ENCODE results near the gene TEAD1.

The TEAD1 gene

DNA sequence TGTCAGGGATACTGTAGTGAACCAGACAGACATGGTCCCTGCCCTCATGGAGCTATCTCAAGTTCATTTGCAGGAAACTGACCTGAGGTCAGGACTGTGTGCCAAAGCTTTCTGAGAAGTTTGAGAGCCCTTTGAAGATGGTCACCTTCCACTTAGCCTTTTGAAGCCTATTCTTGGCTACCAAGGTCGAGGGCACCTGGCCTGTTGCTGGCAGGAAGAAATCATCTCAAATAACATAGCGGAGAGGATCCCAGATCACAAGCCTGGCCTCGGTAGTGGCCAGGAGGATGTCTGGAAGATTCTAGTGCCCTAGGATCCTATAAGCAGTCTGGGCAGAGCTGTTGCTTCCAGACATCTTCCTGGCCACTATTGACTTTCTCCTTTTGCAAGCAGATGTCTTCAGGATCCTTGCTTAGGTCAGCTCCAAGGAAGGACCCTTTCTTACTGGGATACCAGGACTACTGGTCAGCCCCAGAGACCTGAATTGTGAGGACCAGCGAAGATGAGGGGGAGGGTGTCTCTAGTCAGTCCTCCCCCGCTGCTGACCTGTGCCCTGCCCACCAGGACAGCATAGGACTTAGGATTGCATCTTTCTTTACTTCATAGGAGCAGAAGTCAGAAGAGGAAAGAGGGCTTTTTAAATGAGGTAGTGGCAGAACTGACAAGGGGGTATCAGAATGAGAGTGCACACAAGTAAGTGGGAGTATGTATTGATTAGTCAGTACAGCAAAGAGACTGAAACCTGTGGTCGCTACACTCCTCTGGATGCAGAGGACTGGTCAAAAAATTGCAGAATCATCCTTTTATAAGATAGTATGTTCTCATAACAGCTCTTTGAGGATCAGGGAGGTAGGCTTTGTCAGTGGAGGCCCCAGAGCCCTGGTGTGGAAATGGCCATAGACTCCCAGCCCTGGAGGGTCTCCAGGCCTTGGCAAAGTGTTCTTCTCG is 94.8 kb downstream of the TEAD1 start:
- FAIRE-seq, result no peak

- FAIRE-seq, result no peak
Observed at GRCh38 chr11:12769834-12770345, 95.7 kb downstream of the TEAD1 start.

DNA sequence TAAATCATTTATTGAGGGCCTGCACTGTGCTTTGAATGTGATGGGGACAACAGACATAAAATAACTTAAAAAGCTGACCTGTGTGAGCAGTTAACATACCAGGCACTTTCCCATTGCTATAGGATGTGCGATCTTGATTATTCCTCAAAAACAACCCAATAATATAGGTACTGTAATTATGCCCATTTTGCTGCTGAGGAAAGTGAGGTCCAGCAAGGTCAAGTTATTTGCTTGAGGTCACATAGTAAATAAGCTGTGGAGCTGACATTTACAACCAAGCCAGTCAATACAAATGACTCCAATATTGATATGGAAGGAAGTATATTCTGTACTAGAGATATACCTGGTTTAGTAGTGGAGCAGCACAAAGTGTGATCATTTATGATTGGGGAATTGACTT is 96.2 kb downstream of the TEAD1 start:
- FAIRE-seq, result no peak

DNA sequence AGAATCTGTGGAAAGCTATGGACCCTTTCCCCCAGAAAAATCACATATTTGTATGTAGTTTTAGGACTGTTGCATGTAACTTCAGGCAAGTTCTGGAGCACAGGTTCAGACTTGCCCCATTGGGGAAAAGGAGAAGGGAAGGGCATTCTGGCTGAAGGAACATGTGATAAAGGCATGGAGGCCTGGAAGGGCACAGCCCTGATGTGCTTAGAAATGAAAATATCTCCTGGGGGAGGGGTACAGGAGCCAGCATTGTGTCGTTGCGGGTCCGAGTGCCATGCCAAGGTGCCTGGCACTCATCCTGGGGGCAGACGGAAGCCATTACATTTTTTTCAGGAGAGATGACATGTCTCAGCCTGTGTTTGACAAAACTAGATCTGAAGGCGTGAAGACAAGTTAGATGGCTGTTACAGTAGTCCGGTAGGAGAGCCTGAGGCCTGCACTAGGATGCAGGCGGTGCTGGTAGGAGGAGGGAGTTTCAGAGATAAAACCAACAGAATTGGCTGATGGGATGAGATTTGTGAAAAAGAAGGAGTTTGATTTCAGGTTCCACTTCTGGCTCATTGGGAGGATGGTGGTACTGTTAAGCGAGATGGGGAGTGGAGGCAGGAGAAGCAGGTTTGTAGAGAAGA is 96.9 kb downstream of the TEAD1 start:
- no peak for FAIRE-seq

DNA sequence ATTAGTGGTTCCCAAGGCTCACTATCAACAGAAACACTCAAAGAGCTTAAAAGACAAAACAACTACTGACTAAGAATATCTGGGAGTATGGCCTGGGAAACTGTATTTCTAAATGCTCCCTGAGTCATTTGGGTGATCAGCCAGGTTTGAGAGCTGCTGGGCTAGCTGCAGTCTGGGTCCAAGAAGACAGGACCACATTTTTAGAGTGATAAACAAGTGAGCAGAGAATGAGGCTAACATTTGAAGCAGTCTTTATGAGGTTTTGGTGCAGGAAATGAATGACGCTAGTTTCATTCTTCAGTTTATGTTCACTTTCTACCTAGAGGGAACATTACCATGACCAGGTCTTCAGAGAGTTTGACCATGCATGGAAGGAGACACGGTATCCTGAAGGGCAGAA is 97.7 kb downstream of the TEAD1 start:
- no peak for FAIRE-seq

DNA sequence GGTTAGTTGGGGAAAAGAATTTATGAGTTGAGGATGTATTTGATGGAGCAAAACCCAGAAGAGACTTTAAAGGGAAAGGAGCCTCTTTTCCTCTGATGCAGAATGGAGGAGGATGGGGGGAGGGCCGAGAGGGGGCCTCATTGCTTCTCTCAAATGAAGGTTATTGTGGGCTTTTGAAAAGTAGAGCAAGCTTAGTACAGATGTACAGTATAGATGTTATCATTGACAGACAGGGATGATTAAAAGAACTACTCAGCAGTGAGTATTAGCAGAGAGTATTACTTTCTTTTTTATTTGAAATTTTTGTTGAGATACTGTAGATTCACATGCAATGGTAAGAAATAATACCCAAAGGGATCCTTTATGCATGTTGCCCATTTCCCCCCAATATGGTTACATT is 98.1 kb downstream of the TEAD1 start:
- FAIRE-seq, result no peak

- no peak for FAIRE-seq
Observed at GRCh38 chr11:12773591-12773990, 99.4 kb downstream of the TEAD1 start.

DNA sequence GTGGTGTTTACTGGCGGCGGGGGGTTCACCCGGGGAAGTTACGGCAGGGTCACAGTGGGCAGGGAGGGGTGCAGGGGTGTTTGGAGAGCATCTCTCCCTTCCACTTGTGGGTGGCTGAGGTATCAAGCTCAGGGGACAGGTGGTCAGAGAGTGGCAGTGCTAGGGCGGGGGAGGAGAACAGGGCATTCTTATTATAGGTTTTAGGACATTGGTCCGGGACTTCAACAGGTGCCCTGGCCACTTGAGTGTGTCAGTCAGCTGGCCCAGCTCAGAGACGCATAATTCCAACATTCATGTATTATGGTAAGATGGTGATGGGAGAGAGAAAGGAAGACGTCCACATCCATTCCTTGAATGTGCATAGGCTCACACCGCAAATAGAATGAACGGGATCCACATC is 101.7 kb downstream of the TEAD1 start:
- FAIRE-seq, result no peak

DNA sequence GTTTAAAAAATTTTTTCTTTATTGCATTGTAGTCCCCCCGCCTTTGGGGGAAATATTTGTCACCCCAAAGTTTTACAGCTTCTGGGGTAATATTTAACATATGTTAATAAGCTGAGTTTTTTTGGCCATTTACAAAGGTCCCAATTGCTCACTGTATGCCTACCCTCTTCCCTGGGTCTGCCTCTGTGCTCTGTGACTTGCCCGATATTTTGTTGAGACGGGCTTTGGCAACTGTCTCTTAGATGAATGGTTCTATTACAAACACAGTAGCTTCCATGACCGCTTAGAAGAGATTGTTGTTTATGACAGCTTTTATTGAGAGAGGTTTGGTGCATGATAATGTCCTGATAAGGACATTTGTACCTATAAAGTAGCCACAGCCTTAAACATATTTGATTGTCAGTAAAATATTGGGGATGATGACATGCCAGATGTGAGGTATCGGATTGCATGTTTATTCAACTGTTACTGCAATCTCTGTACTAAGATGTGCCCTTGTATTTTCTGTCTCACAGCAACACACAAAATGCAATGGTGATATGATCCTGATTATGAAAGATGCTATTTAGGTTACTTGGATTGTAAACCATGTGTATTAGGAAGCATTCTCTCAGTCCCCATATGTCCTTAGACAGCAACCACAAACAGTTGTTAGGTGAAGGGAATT is 103.1 kb downstream of the TEAD1 start:
- no peak for FAIRE-seq

DNA sequence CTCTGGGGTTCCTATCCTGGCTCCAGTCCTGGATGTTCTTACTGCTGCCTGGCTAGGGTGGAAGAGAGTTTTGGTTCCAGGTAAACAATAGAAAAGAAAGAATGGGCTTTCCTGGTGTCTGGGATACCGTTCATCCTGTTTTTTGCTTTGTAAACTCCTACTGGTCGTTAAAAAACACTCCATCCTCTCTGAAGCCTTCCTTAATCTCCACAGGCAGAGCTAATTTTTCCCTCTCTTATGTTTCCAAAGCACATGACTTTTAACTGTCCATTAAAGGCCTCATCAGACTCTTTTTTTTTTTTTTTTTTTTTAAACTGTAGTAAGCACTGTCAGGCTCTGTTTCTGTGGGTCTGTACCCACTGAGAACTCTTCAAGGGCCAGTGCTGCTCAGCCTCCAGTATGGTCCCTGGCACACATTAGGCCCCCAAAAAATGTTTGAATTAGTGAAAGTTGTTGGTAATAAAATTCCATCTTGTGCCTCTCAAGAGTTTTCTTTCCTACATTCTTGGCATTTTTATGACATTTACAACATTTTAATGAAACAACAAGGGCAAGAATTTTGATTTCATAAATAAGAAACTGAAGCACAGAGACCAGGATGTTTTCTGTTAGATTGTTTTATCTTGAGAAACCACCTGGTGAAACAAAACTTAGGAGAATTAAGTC is 104.2 kb downstream of the TEAD1 start:
- no peak for FAIRE-seq

- FAIRE-seq, result no peak
Observed at GRCh38 chr11:12783765-12784164, 109.5 kb downstream of the TEAD1 start.

GRCh38 chr11:12784445-12784844 is 110.2 kb downstream of the TEAD1 start:
- FAIRE-seq, result no peak

- no peak for FAIRE-seq
Observed at GRCh38 chr11:12784987-12785386, 110.8 kb downstream of the TEAD1 start.

GRCh38 chr11:12785901-12786300 is 111.7 kb downstream of the TEAD1 start:
- no peak for FAIRE-seq

GRCh38 chr11:12786450-12786849 is 112.2 kb downstream of the TEAD1 start:
- FAIRE-seq, result no peak

- no peak for FAIRE-seq
Observed at GRCh38 chr11:12786891-12787290, 112.7 kb downstream of the TEAD1 start.

GRCh38 chr11:12787847-12788246 is 113.6 kb downstream of the TEAD1 start:
- no peak for FAIRE-seq

- no peak for FAIRE-seq
Observed at GRCh38 chr11:12789054-12789453, 114.8 kb downstream of the TEAD1 start.

DNA sequence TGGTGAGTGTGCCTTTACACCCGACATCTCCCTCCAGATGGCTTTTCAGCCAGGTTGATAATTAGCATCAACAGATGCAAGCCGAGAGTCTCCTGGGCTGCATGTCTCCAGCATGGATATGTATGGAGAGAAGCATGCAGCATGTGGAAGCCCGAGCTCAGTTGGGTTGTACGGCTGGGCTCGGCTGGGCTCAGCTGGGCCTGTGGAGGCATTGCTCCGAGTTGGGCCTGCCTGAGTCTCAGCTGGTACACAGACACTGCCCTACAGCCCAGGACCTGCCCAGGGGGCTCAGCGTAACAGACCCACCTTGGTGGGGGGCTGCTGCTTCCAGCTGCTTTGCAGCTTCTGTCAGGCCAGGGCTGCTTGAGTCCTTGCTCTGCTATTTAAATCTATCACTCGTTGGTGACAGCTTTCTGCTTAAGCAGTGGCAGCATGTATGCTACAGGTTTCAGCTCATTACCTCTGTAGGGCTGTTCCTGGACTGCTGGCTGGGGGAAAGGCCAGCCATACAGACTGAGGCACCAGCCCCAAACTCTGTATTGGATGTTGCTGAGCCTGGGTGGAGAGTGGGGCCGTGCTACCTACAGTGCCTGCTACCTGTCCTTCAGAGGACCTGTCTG is 115.5 kb downstream of the TEAD1 start:
- no peak for FAIRE-seq

DNA sequence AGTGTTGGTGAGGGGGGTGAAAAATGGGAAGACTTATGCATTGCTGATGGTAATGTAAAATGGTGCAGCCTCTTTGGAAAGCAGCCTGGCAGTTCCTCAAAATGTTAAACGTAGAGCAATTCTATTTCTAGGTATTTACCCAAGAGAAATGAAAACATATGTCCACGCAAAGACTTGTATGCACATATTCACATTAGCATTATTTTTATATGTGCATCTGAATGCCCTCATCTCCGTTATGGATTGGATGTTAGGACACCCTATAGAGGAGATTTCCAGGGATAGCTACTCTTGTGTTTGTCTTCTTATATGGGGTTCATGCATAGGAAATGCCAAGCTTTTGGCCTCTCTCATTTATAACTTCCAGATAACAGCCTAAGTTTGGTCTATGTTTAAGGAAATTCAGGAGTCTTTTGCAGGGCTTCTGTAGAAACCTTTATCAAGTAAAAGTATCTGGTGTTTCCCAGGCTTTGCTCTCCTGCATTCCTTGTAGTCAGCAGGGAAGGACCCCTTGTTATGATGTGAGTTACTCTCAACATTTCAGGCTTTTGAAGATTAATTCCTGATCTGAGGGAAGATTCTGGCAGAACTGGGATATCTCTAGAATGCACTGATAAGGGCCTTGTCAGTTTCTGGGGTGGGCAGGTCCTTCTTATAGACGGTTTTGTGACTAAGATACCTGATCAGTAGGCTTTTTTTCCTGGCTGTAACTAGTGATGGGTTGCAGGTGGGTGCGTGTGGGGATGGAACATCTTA is 116.8 kb downstream of the TEAD1 start:
- no peak for FAIRE-seq

DNA sequence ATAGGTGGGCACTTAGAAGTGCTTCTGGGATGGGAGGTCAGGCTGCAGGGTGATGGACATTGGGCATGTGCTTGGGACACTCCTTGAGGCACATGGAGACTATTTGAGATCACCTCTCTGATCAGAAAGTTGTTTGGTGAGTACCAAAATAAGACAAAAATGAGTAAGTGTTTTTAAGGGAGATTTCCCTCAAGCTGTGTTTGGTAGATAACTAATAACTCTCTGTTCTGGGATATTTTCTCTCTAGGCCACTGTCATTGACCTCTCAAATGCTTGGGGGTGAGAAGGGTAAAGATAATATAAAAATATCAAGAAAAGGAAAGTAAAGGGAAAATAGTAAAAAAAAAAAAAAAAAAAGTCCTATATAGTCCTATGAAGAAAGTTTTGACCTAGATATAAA is 117.8 kb downstream of the TEAD1 start:
- FAIRE-seq, result no peak

GRCh38 chr11:12792590-12792989 is 118.4 kb downstream of the TEAD1 start:
- no peak for FAIRE-seq
